HCT116 (cell line): ENCODE data around the gene NR6A1.

Experiments used
- CEBPB ChIP-seq: IDR thresholded peaks from 2 replicates; pipeline ENCODE4 v1.6.1; 2012; ENCODE audit warnings: low read depth
- EZH2 ChIP-seq: fragments of 200-600 bp; sonication (generic); IDR thresholded peaks from 2 replicates; pipeline ENCODE4 v1.6.1; 2017; ENCODE audit warnings: antibody characterized with exemption, mixed run types
- FOSL1 ChIP-seq: IDR thresholded peaks from 2 replicates; pipeline ENCODE4 v1.6.1; 2012; ENCODE audit warnings: low read depth
- MAX ChIP-seq: IDR thresholded peaks from 2 replicates; pipeline ENCODE4 v1.6.1; 2012
- POLR2A ChIP-seq: IDR thresholded peaks from 2 replicates; pipeline ENCODE4 v1.7.0; 2011; ENCODE audit warnings: borderline replicate concordance; ENCODE audit not compliant: insufficient read depth, insufficient read length; ENCODE audit errors: extremely low read depth
- SIN3A ChIP-seq: IDR thresholded peaks from 2 replicates; pipeline ENCODE4 v1.6.1; 2012; ENCODE audit warnings: low read depth
- SP1 ChIP-seq: IDR thresholded peaks from 2 replicates; pipeline ENCODE4 v1.6.1; 2012; ENCODE audit warnings: low read depth
- SRF ChIP-seq: IDR thresholded peaks from 2 replicates; pipeline ENCODE4 v1.6.1; 2012; ENCODE audit warnings: low read depth
- YY1 ChIP-seq: IDR thresholded peaks from 2 replicates; pipeline ENCODE4 v1.6.1; 2011; ENCODE audit warnings: low read length, low read depth, moderate library complexity, mild to moderate bottlenecking; ENCODE audit not compliant: insufficient replicate concordance; ENCODE audit errors: extremely low read depth
- ZNF274 ChIP-seq: fragments of 200-500 bp; sonication (Bioruptor generic); IDR thresholded peaks from 2 replicates; pipeline ENCODE4 v1.6.1; 2014; ENCODE audit warnings: mild to moderate bottlenecking, low read depth, low read length, inconsistent platforms
- TF ChIP-seq, protein P1 (sequence below), 3 experiments: fragments of 200-600 bp in 1 of 3; sonication (generic) in 1 of 3; IDR thresholded peaks in 2 of 3; conservative IDR thresholded peaks in 1 of 3; 2 replicates each; pipeline ENCODE4 v1.5.1; 2012 to 2017; ENCODE audit warnings: low read depth in 2 of 3, low read length in 2 of 3, antibody characterized with exemption in 1 of 3, borderline replicate concordance in 1 of 3, control low read depth in 1 of 3, mild to moderate bottlenecking in 1 of 3, mixed read lengths in 1 of 3, mixed run types in 1 of 3, moderate library complexity in 1 of 3; ENCODE audit not compliant: insufficient read depth in 1 of 3
- TF ChIP-seq, protein P2 (sequence below): IDR thresholded peaks from 2 replicates; pipeline ENCODE4 v1.6.1; 2012

- TF ChIP-seq CEBPB (no peak), FOSL1 (no peak), EZH2 (no peak), POLR2A (no peak), MAX (no peak), SRF (no peak), SIN3A (no peak), YY1 (no peak), ZNF274 (no peak), SP1 (no peak)
- TF ChIP-seq, protein P1, sequence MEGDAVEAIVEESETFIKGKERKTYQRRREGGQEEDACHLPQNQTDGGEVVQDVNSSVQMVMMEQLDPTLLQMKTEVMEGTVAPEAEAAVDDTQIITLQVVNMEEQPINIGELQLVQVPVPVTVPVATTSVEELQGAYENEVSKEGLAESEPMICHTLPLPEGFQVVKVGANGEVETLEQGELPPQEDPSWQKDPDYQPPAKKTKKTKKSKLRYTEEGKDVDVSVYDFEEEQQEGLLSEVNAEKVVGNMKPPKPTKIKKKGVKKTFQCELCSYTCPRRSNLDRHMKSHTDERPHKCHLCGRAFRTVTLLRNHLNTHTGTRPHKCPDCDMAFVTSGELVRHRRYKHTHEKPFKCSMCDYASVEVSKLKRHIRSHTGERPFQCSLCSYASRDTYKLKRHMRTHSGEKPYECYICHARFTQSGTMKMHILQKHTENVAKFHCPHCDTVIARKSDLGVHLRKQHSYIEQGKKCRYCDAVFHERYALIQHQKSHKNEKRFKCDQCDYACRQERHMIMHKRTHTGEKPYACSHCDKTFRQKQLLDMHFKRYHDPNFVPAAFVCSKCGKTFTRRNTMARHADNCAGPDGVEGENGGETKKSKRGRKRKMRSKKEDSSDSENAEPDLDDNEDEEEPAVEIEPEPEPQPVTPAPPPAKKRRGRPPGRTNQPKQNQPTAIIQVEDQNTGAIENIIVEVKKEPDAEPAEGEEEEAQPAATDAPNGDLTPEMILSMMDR (IDR thresholded peaks at IDR 0.05 in 2 of 3, conservative IDR thresholded peaks at IDR 0.05 in 1 of 3; ENCODE audit: borderline replicate concordance in 1 of 3, insufficient read depth in 1 of 3, low read depth in 2 of 3, low read length in 2 of 3) = no peak
- TF ChIP-seq, protein P2, sequence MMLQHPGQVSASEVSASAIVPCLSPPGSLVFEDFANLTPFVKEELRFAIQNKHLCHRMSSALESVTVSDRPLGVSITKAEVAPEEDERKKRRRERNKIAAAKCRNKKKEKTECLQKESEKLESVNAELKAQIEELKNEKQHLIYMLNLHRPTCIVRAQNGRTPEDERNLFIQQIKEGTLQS = no peak
Measured at GRCh38 chr9:124741149-124741548, 30.0 kb downstream of the NR6A1 start.
